BLaER1 treated with 17β-estradiol and CSF1 and Interleukin-3, amounts not matched to agents 10 nM and 100 nM (cell line): ENCODE measurements around the gene NRROS.
A peak's percentile ranks its signal among the peaks of the same experiment; 100 is the strongest.

Experiments used
- H3K27ac ChIP-seq, 11 experiments: shearing (Covaris generic); formaldehyde crosslinking; 2 replicates each; pipeline ENCODE4 v1.8.1; 2022
- H3K27me3 ChIP-seq, 11 experiments: shearing (Covaris generic); formaldehyde crosslinking; 2 replicates each; pipeline ENCODE4 v1.8.1; 2022
- H3K36me3 ChIP-seq, 11 experiments: shearing (Covaris generic); formaldehyde crosslinking; 2 replicates each; pipeline ENCODE4 v1.8.1; 2022
- H3K4me1 ChIP-seq, 10 experiments: shearing (Covaris generic); formaldehyde crosslinking; 2 replicates each; pipeline ENCODE4 v1.8.1; 2022
- H3K4me2 ChIP-seq, 11 experiments: shearing (Covaris generic); formaldehyde crosslinking; 2 replicates each; pipeline ENCODE4 v1.8.1; 2022
- H3K4me3 ChIP-seq, 10 experiments: shearing (Covaris generic); formaldehyde crosslinking; 2 replicates each; pipeline ENCODE4 v1.8.1; 2022
- H3K9ac ChIP-seq, 11 experiments: shearing (Covaris generic); formaldehyde crosslinking; 2 replicates each; pipeline ENCODE4 v1.8.1; 2022
- H3K9me3 ChIP-seq, 11 experiments: shearing (Covaris generic); formaldehyde crosslinking; replicated peaks in 1 of 11; 2 replicates each; pipeline ENCODE4 v1.8.1; 2022
- H4K20me1 ChIP-seq, 11 experiments: shearing (Covaris generic); formaldehyde crosslinking; 2 replicates each; pipeline ENCODE4 v1.8.1; 2022
- Cebpa-rat ChIP-seq, 11 experiments: shearing (Covaris generic); IDR thresholded peaks; 2 replicates each; pipeline ENCODE4 v1.8.1; 2022

Gene NRROS

DNA sequence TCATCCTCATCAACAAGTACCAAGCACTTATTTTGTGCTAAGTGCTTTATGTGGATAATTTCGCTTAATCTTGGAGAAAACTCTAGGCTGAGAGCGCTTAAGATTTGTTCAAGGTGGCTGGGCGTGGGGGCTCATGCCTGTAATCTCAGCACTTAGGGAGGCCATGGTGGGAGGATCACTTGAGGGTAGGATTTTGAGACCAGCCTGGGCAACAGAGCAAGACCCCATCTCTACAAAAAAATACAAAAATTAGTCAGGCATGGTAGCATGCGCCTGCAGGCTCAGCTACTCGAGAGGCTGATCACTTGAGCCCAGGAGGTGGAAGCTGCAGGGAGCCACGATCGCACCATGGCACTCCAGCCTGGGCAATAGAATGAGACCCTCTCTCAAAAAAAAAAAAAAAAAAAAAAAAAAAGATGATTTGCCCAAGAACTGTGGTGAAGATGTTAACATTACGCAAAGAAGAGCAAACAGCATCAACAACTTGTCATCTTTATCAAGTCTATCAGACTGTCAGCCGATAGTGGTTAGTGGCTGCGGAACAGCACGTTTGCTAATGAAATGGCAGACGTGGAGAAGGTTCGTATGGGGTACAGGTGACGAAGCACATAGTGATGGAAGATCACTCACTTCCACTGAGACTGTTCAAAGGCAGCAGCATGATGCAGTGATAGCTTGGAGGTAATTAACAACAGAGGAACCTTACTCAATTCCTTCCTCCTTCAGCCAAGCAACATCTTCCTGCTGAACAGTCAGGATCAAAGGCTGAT is 27.7 kb downstream of the NRROS start:
- Histone ChIP-seq H4K20me1 (peaks cover 0 to 16% (median 0%) of the 10 kb centered on the region in 11 experiments; a peak in 4 of 22 replicates), H3K27ac (peak overlapping the region; percentile 47 to 83 (median 72); a peak in 19 of 22 replicates), H3K27me3 (no peaks in the 10 kb centered on the region), H3K36me3 (peaks cover 3 to 17% (median 16%) of the 10 kb centered on the region in 11 experiments; a peak in 21 of 22 replicates), H3K4me1 (peaks cover 77 to 100% (median 83%) of the 10 kb centered on the region in 10 experiments), H3K4me3 (no peak overlapping the region), H3K9me3 (no peaks in the 10 kb centered on the region), H3K9ac (peak overlapping the region in 6 of 11 experiments; percentile 48 to 68 (median 57); a peak in 8 of 22 replicates), H3K4me2 (peak overlapping the region; percentile 54 to 72 (median 63))
- no peak for TF ChIP-seq Cebpa-rat (IDR thresholded peaks at IDR 0.05)

DNA sequence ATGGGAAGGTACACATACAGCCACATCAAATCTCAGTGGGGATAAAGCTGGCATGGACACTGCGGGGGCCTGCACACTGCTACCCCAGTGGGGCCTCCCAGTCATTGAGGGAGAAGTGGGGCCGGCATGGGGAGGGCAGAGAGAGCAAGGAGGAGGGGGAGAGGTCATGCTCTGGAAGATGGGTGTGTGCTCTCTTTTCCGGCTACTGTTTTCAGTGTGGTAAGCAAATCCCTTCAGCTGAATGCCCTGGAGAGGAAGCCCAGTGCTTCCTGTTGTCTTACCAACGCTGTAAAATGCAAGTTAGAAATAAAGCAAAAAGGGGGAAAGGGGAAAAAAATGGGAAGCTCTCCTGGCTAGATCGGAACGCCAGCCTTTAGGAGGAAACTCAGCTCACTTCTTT is 30.8 kb downstream of the NRROS start:
- Histone ChIP-seq H3K9me3 (peaks cover 0 to 12% (median 7%) of the 10 kb centered on the region in 11 experiments; a peak in 6 of 22 replicates), H3K36me3 (peaks cover 0 to 14% (median 0%) of the 10 kb centered on the region in 11 experiments; a peak in 5 of 22 replicates), H3K4me1 (peaks cover 74 to 81% (median 78%) of the 10 kb centered on the region in 10 experiments), H3K4me2 (peak overlapping the region; percentile 76 to 89 (median 85)), H3K27ac (peak overlapping the region; percentile 72 to 90 (median 84)), H3K9ac (peak overlapping the region; percentile 71 to 80 (median 77)), H4K20me1 (no peaks in the 10 kb centered on the region), H3K27me3 (no peaks in the 10 kb centered on the region), H3K4me3 (peak overlapping the region; percentile 37 to 64 (median 51); a peak in 18 of 20 replicates)
- TF ChIP-seq Cebpa-rat (IDR thresholded peaks at IDR 0.05), result no peak

DNA sequence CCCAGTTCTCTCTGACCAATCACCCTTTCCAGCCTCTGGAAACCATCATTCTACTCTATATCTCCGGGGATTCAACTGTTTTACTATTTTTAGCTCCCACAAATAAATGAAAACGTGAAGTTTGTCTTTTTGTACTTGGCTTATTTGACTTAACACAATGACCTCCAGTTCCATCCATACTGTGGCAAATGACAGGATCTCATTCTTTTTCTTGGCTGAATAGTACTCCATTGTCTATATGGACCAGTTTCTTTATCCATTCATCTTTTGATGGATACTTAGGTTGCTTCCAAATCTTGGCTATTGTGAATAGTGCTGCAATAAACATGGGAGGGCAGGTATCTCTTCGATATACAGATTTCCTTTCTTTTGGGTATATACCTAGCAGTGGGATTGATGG is 34.1 kb downstream of the NRROS start:
- H3K9ac ChIP-seq, result no peak overlapping the region
- H3K4me3 ChIP-seq, result no peak overlapping the region
- H3K27ac ChIP-seq, result no peak overlapping the region
- H3K27me3 ChIP-seq, result no peaks in the 10 kb centered on the region
- H3K36me3 ChIP-seq, result peaks cover 0 to 21% (median 3%) of the 10 kb centered on the region in 11 experiments; a peak in 7 of 22 replicates
- peaks cover 48 to 71% (median 63%) of the 10 kb centered on the region in 10 experiments for H3K4me1 ChIP-seq
- peak overlapping the region in 1 of 11 experiments; percentile 86; a peak in 1 of 22 replicates for H3K4me2 ChIP-seq
- H3K9me3 ChIP-seq, result peaks cover 0 to 18% (median 10%) of the 10 kb centered on the region in 11 experiments; a peak in 9 of 22 replicates
- H4K20me1 ChIP-seq, result no peaks in the 10 kb centered on the region
- no peak for TF ChIP-seq Cebpa-rat (IDR thresholded peaks at IDR 0.05)

DNA sequence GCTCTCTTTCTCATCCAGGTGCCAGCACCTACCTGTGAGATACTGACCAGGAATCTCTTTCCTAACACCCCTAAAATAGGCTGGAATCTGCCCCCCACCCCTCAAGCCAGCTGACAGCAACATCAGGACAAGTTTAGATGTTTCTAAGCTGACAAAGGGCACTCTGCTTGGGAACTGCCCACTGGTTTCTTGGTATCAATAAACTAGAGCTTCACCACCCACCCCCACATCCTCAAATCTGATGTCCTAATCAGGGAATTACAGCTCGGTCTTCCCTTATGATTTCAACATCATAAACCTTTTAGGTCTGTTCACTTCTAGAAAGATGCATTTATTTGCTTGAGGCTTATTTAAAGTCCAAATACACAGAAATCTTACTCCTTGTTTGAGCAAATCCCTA is 37.9 kb downstream of the NRROS start:
- H3K9ac ChIP-seq, result peak overlapping the region in 5 of 11 experiments; percentile 18 to 52 (median 33); a peak in 5 of 22 replicates
- peak overlapping the region in 8 of 11 experiments; percentile 1 to 85 (median 66); a peak in 14 of 22 replicates for H3K4me2 ChIP-seq
- H3K9me3 ChIP-seq, result peaks cover 13 to 36% (median 24%) of the 10 kb centered on the region in 11 experiments
- no peak for TF ChIP-seq Cebpa-rat (IDR thresholded peaks at IDR 0.05)
- H3K27ac ChIP-seq, result peak overlapping the region in 7 of 11 experiments; percentile 5 to 58 (median 52); a peak in 12 of 22 replicates
- no peaks in the 10 kb centered on the region for H4K20me1 ChIP-seq
- H3K36me3 ChIP-seq, result peaks cover 5 to 42% (median 13%) of the 10 kb centered on the region in 11 experiments; a peak in 20 of 22 replicates
- H3K4me3 ChIP-seq, result no peak overlapping the region
- no peaks in the 10 kb centered on the region for H3K27me3 ChIP-seq
- peaks cover 11 to 39% (median 27%) of the 10 kb centered on the region in 10 experiments; a peak in 19 of 20 replicates for H3K4me1 ChIP-seq

DNA sequence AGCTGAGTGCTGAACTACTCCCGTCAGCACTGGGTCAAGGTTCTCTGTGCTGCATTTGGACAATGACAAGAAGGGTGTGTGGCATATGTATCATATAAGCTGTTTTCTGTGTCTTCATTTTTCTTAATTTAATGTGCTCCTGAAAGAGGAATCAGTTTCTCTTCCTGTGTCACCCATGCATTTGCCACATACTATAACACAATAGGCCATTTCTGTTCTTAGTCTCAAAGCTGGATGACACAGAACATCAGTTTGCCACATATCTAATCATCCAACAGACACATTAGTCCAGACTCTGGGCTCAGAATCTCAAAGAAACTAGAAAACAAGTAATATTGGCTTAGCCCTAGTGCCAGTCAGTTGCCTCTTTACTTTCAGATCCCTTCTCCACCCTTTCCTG is 38.4 kb downstream of the NRROS start:
- Histone ChIP-seq H4K20me1 (no peaks in the 10 kb centered on the region), H3K4me2 (peak overlapping the region in 8 of 11 experiments; percentile 1 to 85 (median 66); a peak in 14 of 22 replicates), H3K36me3 (peaks cover 8 to 44% (median 18%) of the 10 kb centered on the region in 11 experiments; a peak in 21 of 22 replicates), H3K9me3 (peaks cover 19 to 41% (median 28%) of the 10 kb centered on the region in 11 experiments), H3K27me3 (no peaks in the 10 kb centered on the region), H3K27ac (peak overlapping the region in 7 of 11 experiments; percentile 5 to 58 (median 52); a peak in 11 of 22 replicates), H3K9ac (peak overlapping the region in 5 of 11 experiments; percentile 18 to 52 (median 33); a peak in 6 of 22 replicates), H3K4me3 (no peak overlapping the region), H3K4me1 (peaks cover 5 to 33% (median 22%) of the 10 kb centered on the region in 10 experiments; a peak in 19 of 20 replicates)
- no peak for TF ChIP-seq Cebpa-rat (IDR thresholded peaks at IDR 0.05)

DNA sequence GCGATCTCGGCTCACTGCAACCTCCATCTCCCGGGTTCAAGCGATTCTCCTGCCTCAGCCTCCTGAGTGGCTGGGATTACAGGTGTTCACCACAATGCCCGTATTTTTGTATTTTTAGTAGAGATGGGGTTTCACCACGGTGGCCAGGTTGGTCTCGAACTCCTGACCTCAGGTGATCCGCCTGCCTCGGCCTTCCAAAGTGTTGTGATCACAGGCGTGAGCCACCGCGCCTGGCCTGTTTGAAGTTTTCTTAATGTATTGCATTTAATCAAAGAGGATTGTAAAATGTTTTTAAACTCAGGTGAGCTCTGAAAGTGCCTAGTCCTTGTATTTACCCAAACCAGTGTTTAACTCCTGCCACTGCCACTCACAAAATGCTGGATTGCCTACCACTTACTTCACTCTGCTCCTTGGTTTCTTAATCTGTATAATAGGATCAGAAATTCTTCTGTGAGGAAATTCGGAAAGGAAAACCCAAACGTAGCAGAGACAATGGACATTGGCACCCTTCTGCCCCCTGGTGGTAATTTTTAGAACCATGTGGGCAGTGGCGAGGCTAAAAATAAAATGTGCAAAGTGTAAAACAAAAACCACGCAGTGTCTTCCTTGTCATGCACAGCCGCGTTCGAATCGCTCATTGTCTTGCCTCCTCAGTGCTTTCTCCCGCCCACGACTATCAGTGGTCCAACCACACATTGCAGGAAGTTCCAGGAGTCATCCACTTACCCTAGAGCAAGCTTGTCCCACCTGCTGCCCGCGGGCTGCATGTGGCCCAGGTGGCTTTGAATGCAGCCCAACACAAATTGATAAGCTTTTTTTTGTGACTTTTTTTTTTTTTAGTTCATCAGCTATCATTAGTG is 45.3 kb downstream of the NRROS start:
- Histone ChIP-seq H3K4me2 (peak overlapping the region; percentile 50 to 93 (median 77)), H3K36me3 (peaks cover 8 to 33% (median 18%) of the 10 kb centered on the region in 11 experiments; a peak in 21 of 22 replicates), H3K9me3 (peaks cover 23 to 34% (median 28%) of the 10 kb centered on the region in 11 experiments), H3K4me1 (peaks cover 51 to 62% (median 58%) of the 10 kb centered on the region in 10 experiments), H4K20me1 (no peaks in the 10 kb centered on the region), H3K4me3 (no peak overlapping the region; a peak in 1 of 20 replicates), H3K9ac (peak overlapping the region; percentile 39 to 64 (median 45); a peak in 17 of 22 replicates), H3K27ac (peak overlapping the region; percentile 85 to 97 (median 93); a peak in 21 of 22 replicates), H3K27me3 (no peaks in the 10 kb centered on the region)
- TF ChIP-seq Cebpa-rat (IDR thresholded peaks at IDR 0.05), result no peak

DNA sequence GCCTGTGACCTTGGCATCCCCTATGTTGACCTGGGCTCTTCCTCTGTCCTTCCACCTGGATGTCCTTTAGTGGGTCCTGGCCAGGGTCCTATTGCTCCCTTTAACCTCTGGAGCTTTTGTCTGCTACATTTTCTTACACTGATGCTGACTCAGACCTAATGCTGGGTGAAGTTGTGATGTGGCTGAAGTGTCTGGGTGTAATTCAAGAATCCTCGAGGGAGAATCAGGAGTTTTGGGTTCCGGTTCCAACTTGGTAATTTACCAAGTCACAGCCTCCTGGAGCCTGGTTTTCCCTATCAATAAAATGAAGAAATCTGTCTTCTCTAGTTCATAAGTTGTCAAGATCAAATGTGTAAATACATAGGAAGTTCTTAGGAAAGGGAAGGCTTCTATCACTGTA is 46.9 kb downstream of the NRROS start:
- no peak for TF ChIP-seq Cebpa-rat (IDR thresholded peaks at IDR 0.05)
- H3K4me3 ChIP-seq, result no peak overlapping the region
- peak overlapping the region; percentile 85 to 97 (median 93) for H3K27ac ChIP-seq
- H3K9me3 ChIP-seq, result peaks cover 19 to 42% (median 22%) of the 10 kb centered on the region in 11 experiments
- peak overlapping the region; percentile 50 to 93 (median 77) for H3K4me2 ChIP-seq
- no peaks in the 10 kb centered on the region for H3K27me3 ChIP-seq
- H3K36me3 ChIP-seq, result peaks cover 8 to 21% (median 16%) of the 10 kb centered on the region in 11 experiments; a peak in 21 of 22 replicates
- peak overlapping the region; percentile 8 to 83 (median 76); a peak in 17 of 22 replicates for H3K9ac ChIP-seq
- H3K4me1 ChIP-seq, result peaks cover 61 to 79% (median 74%) of the 10 kb centered on the region in 10 experiments
- no peaks in the 10 kb centered on the region for H4K20me1 ChIP-seq

DNA sequence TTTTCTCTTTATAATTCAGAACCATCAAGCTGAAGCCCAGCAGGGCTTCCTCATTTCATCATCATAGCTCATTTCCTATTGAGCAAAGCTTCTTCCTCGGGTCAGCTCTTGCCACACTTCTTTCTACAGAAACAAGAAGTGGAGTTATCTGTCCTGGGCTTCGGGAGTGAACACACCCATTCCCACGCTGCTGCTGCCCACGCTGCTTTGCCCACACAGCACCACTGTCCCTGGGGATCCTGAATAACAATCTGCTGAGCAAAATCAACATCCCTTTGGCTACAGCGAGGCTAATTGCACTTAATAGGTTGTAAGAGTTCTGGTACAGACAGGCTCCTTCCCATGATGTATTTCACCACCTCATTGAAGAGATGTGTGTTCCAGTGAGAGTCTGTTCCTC is 48.9 kb downstream of the NRROS start:
- Histone ChIP-seq H4K20me1 (no peaks in the 10 kb centered on the region), H3K4me1 (peaks cover 65 to 96% (median 92%) of the 10 kb centered on the region in 10 experiments), H3K4me3 (peak overlapping the region in 1 of 10 experiments; percentile 21; a peak in 3 of 20 replicates), H3K9ac (peak overlapping the region; percentile 68 to 83 (median 79)), H3K27me3 (no peaks in the 10 kb centered on the region), H3K27ac (peak overlapping the region; percentile 85 to 97 (median 93)), H3K4me2 (peak overlapping the region; percentile 67 to 93 (median 77)), H3K36me3 (peaks cover 0 to 5% (median 1%) of the 10 kb centered on the region in 11 experiments; a peak in 8 of 22 replicates), H3K9me3 (peaks cover 1 to 33% (median 3%) of the 10 kb centered on the region in 11 experiments; a peak in 21 of 22 replicates)
- peak; percentile 90 to 100 (median 99) for TF ChIP-seq Cebpa-rat (IDR thresholded peaks at IDR 0.05)
